ENCODE data around the gene ATP2A3.

GRCh38 chr17:4009186-4009785 is 45.0 kb upstream of the ATP2A3 start:
- TF ChIP-seq, protein P1, sequence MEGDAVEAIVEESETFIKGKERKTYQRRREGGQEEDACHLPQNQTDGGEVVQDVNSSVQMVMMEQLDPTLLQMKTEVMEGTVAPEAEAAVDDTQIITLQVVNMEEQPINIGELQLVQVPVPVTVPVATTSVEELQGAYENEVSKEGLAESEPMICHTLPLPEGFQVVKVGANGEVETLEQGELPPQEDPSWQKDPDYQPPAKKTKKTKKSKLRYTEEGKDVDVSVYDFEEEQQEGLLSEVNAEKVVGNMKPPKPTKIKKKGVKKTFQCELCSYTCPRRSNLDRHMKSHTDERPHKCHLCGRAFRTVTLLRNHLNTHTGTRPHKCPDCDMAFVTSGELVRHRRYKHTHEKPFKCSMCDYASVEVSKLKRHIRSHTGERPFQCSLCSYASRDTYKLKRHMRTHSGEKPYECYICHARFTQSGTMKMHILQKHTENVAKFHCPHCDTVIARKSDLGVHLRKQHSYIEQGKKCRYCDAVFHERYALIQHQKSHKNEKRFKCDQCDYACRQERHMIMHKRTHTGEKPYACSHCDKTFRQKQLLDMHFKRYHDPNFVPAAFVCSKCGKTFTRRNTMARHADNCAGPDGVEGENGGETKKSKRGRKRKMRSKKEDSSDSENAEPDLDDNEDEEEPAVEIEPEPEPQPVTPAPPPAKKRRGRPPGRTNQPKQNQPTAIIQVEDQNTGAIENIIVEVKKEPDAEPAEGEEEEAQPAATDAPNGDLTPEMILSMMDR (IDR thresholded peaks at IDR 0.05): no peak
- no peak for TF ChIP-seq POLR2A (IDR thresholded peaks at IDR 0.05)
